K562 (cell line): Measurements from ENCODE around the gene DAGLA. TPM values are rescaled to one million over a fixed set of nuclear protein-coding genes. Genes with fewer than 3 reads are reported as not detected.

Experiments used
- ATAC-seq: fragments of 200-7000 bp; cut with Tn5 transposase; 3 replicates; pipeline ENCODE4 v1.9.1; 2020; ENCODE audit warnings: moderate library complexity
- BruUV-seq: library from RNA; stranded (reverse); fragments of 400-500 nt; replicated peaks from 2 replicates; lab custom pipeline; 2021; lab: Mats Ljungman, UMichigan
- CTCF ChIA-PET: fragments of 300-600 bp; formaldehyde crosslinking; extraction: SDS; loops from one replicate; lab custom pipeline; 2021; ENCODE audit warnings: low intra/inter-chr PET ratio; lab: Yijun Ruan, JAX
- POLR2A ChIA-PET: fragments of 300-600, 350-650 bp; sonication (Branson Sonifier 250); formaldehyde crosslinking; extraction: SDS; loops from one replicate; lab custom pipeline; 2021; ENCODE audit warnings: antibody characterized with exemption, inconsistent platforms; lab: Yijun Ruan, JAX
- DNase-seq, 4 experiments: peaks; one replicate each; pipeline versions ENCODE4 v3.0.0 to v3.0.0-alpha.2; 2011 to 2018; ENCODE audit warnings: low spot score in 3 of 4, mixed read lengths in 3 of 4; ENCODE audit errors: extremely low read depth in 1 of 4
- FAIRE-seq: peaks from 2 replicates; lab custom pipeline; 2011; peaks lifted over from hg19 to GRCh38; lab: Jason Lieb, UNC
- H2AFZ ChIP-seq: 2 replicates; pipeline ENCODE4 v1.6.0; 2011; ENCODE audit warnings: low read depth, low read length, control low read depth, inconsistent platforms
- H3K27ac ChIP-seq: fragments of 200-600 bp; 3 replicates; pipeline ENCODE4 v1.8.0; 2011; ENCODE audit warnings: low read depth, mild to moderate bottlenecking, control low read depth, inconsistent platforms, low read length, moderate library complexity, mixed read lengths; ENCODE audit errors: extremely low read depth
- H3K27me3 ChIP-seq, 2 experiments: fragments of 300-600 bp in 1 of 2; 2 replicates in 1 of 2; 3 replicates in 1 of 2; pipeline versions ENCODE4 v1.6.0 to v1.8.0; 2011; ENCODE audit warnings: inconsistent platforms in 2 of 2, low read length in 2 of 2, mild to moderate bottlenecking in 1 of 2, mixed read lengths in 1 of 2, moderate library complexity in 1 of 2; ENCODE audit not compliant: control insufficient read depth in 2 of 2, insufficient read depth in 2 of 2
- H3K36me3 ChIP-seq: fragments of 300-600 bp; 3 replicates; pipeline ENCODE4 v1.8.0; 2011; ENCODE audit warnings: mild to moderate bottlenecking, low read length, inconsistent platforms; ENCODE audit not compliant: control insufficient read depth, insufficient read depth
- H3K4me1 ChIP-seq, 2 experiments: fragments of 200-600 bp in 1 of 2; replicated peaks in 1 of 2; 2 replicates in 1 of 2; 3 replicates in 1 of 2; pipeline versions ENCODE4 v1.5.1 to v1.8.0; 2011; ENCODE audit warnings: inconsistent platforms in 2 of 2, low read length in 2 of 2, mild to moderate bottlenecking in 1 of 2, mixed read lengths in 1 of 2, moderate library complexity in 1 of 2; ENCODE audit not compliant: control insufficient read depth in 2 of 2, insufficient read depth in 2 of 2
- H3K4me2 ChIP-seq: 2 replicates; pipeline ENCODE4 v1.6.1; 2011; ENCODE audit warnings: low read length, control low read depth, inconsistent platforms, mixed read lengths; ENCODE audit not compliant: insufficient read depth
- H3K4me3 ChIP-seq: fragments of 200-600 bp; sonication (generic), shearing (Covaris generic); 2 replicates; pipeline ENCODE4 v1.5.1; 2016; ENCODE audit warnings: control low read depth, inconsistent platforms
- H3K79me2 ChIP-seq: fragments of 200-600 bp; 3 replicates; pipeline ENCODE4 v1.8.0; 2011; ENCODE audit warnings: low read length, inconsistent platforms; ENCODE audit not compliant: control insufficient read depth, insufficient read depth
- H3K9ac ChIP-seq, 2 experiments: 2 replicates each; pipeline versions ENCODE4 v1.6.0 to v1.6.1; 2011; ENCODE audit warnings: low read depth in 2 of 2, low read length in 2 of 2, control low read depth in 1 of 2, inconsistent platforms in 1 of 2, mild to moderate bottlenecking in 1 of 2, mixed read lengths in 1 of 2; ENCODE audit not compliant: insufficient read depth in 1 of 2
- H3K9me1 ChIP-seq: one replicate; pipeline ENCODE4 v1.6.0; 2011; ENCODE audit warnings: inconsistent platforms, mild to moderate bottlenecking, low read length, moderate library complexity; ENCODE audit not compliant: control insufficient read depth, insufficient read depth
- H3K9me3 ChIP-seq: replicated peaks from 2 replicates; pipeline ENCODE4 v1.5.1; 2011; ENCODE audit warnings: low read depth, low read length, inconsistent platforms; ENCODE audit not compliant: control insufficient read depth, insufficient read depth
- H4K20me1 ChIP-seq: replicated peaks from 2 replicates; pipeline ENCODE4 v1.6.1; 2011; ENCODE audit warnings: low read length, inconsistent platforms, mixed read lengths; ENCODE audit not compliant: control insufficient read depth, insufficient read depth
- BRD4 ChIP-seq: fragments of 200-600 bp; sonication (generic); IDR thresholded peaks from 2 replicates; pipeline ENCODE4 v1.6.1; 2017; ENCODE audit warnings: inconsistent platforms
- EP300 ChIP-seq: IDR thresholded peaks from 2 replicates; pipeline ENCODE4 v1.6.1; 2012; ENCODE audit warnings: low read length, improper control_type of control experiment
- FOXK1 ChIP-seq: sonication (generic); formaldehyde crosslinking; IDR thresholded peaks from 2 replicates; pipeline ENCODE4 v1.8.0; 2022; ENCODE audit warnings: missing genetic modification reagents, mild to moderate bottlenecking, borderline replicate concordance
- HMG20A ChIP-seq: fragments of 450-650 bp; formaldehyde crosslinking; conservative IDR thresholded peaks from 2 replicates; pipeline ENCODE4 v1.4.0; 2020; ENCODE audit warnings: mild to moderate bottlenecking, mixed read lengths
- JUN ChIP-seq, 2 experiments: sonication (generic) in 1 of 2; formaldehyde crosslinking in 1 of 2; IDR thresholded peaks; 2 replicates each; pipeline versions ENCODE4 v1.6.1 to v1.8.0; 2012 to 2022; ENCODE audit warnings: borderline replicate concordance in 2 of 2, mild to moderate bottlenecking in 2 of 2, improper control_type of control experiment in 1 of 2, low read depth in 1 of 2, low read length in 1 of 2, missing genetic modification reagents in 1 of 2
- NFATC3 ChIP-seq: fragments of 450-650 bp; IDR thresholded peaks from 2 replicates; pipeline ENCODE4 v1.6.1; 2017; ENCODE audit warnings: mild to moderate bottlenecking
- NFIC ChIP-seq: fragments of 450-650 bp; IDR thresholded peaks from 2 replicates; pipeline ENCODE4 v1.6.1; 2017; ENCODE audit warnings: mild to moderate bottlenecking, inconsistent platforms
- NRF1 ChIP-seq, 2 experiments: fragments of 450-650 bp; IDR thresholded peaks in 1 of 2; conservative IDR thresholded peaks in 1 of 2; 2 replicates each; pipeline ENCODE4 v1.6.1; 2014; ENCODE audit warnings: mild to moderate bottlenecking in 2 of 2
- PTRF ChIP-seq: fragments of 450-650 bp; IDR thresholded peaks from 2 replicates; pipeline ENCODE4 v1.6.1; 2016; ENCODE audit warnings: mild to moderate bottlenecking, missing genetic modification characterization, missing compliant biosample characterization
- SIX5 ChIP-seq, 2 experiments: IDR thresholded peaks; 2 replicates each; pipeline ENCODE4 v1.6.1; 2011; ENCODE audit warnings: low read length in 2 of 2, borderline replicate concordance in 1 of 2, low read depth in 1 of 2, mild to moderate bottlenecking in 1 of 2, moderate library complexity in 1 of 2; ENCODE audit not compliant: insufficient read depth in 1 of 2
- SMAD1 ChIP-seq: fragments of 150-350 bp; IDR thresholded peaks from 2 replicates; pipeline ENCODE4 v1.6.1; 2014; ENCODE audit warnings: low read length, low read depth; ENCODE audit not compliant: partially characterized antibody
- SREBF2 ChIP-seq: sonication (generic); formaldehyde crosslinking; IDR thresholded peaks from 2 replicates; pipeline ENCODE4 v1.4.0; 2020; ENCODE audit warnings: mild to moderate bottlenecking, missing genetic modification reagents
- TCF3 ChIP-seq: sonication (generic); formaldehyde crosslinking; IDR thresholded peaks from 2 replicates; pipeline ENCODE4 v1.4.0; 2020; ENCODE audit warnings: mild to moderate bottlenecking, missing genetic modification reagents
- ZBTB1 ChIP-seq: sonication (generic); formaldehyde crosslinking; IDR thresholded peaks from 2 replicates; pipeline ENCODE4 v1.8.1; 2023; ENCODE audit warnings: missing genetic modification reagents, low read depth, mild to moderate bottlenecking, borderline replicate concordance
- ZNF24 ChIP-seq: fragments of 450-650 bp; IDR thresholded peaks from 2 replicates; pipeline ENCODE4 v1.6.1; 2016
- ZSCAN32 ChIP-seq: fragments of 450-650 bp; formaldehyde crosslinking; IDR thresholded peaks from 2 replicates; pipeline ENCODE4 v1.4.0; 2020; ENCODE audit warnings: mild to moderate bottlenecking, moderate library complexity
- WGBS: fragments of 100-300 bp; shearing (Covaris generic); methylation state at CpG from one replicate; pipeline ENCODE4 v1.1.6; 2016; ENCODE audit warnings: low coverage, mixed read lengths; ENCODE audit not compliant: insufficient coverage; ENCODE audit errors: missing lambda C conversion rate; 5-methylcytosine and 5-hydroxymethylcytosine counted together
- in situ Hi-C: fragments of 300-500 bp; cut with MboI; formaldehyde crosslinking; loops from 4 replicates; pipeline ENCODE4 v1.15.0; 2018; ENCODE audit warnings: inconsistent platforms, mixed read lengths
- intact Hi-C: fragments of 100-400 bp; cut with micrococcal nuclease; formaldehyde crosslinking; loops from 2 replicates; pipeline ENCODE4 v1.14.2; 2022
- polyA plus RNA-seq, 8 experiments: library from polyadenylated mRNA; depleted of rRNA in 4 of 8; stranded (reverse) in 5 of 8; unstranded in 3 of 8; fragments of >200 nt; fragmentation: Nextera tagmentation in 2 of 8; fragmentation: Illumina TruSeq in 1 of 8; extraction: Ambion mirVana in 2 of 8; extraction: Trizol in 1 of 8; gene quantifications; 2 replicates each; pipeline versions ENCODE4 v1.2.1 to v1.2.3, GENCODE V29; 2011 to 2014; ENCODE audit warnings: inconsistent platforms in 1 of 8, missing spikeins in 1 of 8
- total RNA-seq, 7 experiments: library from RNA; depleted of rRNA in 6 of 7; stranded (reverse); fragments of >200 nt in 6 of 7; fragmentation: Illumina TruSeq in 2 of 7; extraction: Trizol in 2 of 7; gene quantifications; 2 replicates each; pipeline versions ENCODE4 v1.2.1 to v1.2.3, GENCODE V29; 2011 to 2021; ENCODE audit warnings: low replicate concordance in 1 of 7
- TF ChIP-seq, protein P1 (sequence below): fragments of 450-650 bp; formaldehyde crosslinking; IDR thresholded peaks from 2 replicates; pipeline ENCODE4 v1.4.0; 2020; ENCODE audit warnings: mild to moderate bottlenecking
- TF ChIP-seq, protein P2 (sequence below): sonication (generic); formaldehyde crosslinking; IDR thresholded peaks from 2 replicates; pipeline ENCODE4 v1.8.0; 2022; ENCODE audit warnings: missing genetic modification reagents, mild to moderate bottlenecking, moderate library complexity, borderline replicate concordance

The DAGLA gene
- total and polyA plus RNA-seq, 9 of the 15 experiments (the other 6 are each of a cell fraction or from before 2014, with no cell fraction given), result 0.03 to 0.16 (median 0.04) TPM; not detected in 4

DNA sequence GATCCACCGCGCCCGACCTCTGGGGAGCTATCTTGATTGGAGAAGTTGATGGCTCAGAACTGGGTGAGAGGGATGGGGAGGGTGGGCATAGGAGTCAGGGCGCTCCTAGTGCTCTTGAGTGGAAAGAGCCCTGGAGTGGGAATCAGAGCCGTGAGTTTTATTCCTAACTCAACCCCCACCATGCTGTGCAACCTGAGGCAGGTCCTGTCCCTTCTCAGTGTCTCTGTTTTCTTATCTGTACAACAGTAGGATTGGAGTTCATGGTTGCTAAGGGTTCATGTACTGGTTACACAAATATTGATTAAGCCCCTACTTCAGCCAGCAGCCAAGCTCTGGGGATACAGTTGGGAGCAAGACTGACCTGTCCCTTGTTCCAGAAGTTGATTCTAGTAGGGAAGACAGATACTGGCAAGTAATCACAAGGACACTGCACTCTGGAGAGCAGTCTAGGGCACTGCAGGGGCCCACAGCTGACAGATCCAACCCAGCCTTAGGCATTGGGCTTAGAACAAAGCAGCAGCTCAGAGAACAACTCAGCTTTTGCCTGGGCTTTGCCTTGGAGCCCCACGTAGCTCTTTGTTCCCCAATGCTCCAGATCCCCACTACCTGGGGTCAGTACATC lies 12.4 kb upstream of the DAGLA start (continued):
- TF ChIP-seq SMAD1 (no peak), NRF1 (conservative IDR thresholded peaks at IDR 0.05 in 1 of 2, IDR thresholded peaks at IDR 0.05 in 1 of 2) (no peak)

DNA sequence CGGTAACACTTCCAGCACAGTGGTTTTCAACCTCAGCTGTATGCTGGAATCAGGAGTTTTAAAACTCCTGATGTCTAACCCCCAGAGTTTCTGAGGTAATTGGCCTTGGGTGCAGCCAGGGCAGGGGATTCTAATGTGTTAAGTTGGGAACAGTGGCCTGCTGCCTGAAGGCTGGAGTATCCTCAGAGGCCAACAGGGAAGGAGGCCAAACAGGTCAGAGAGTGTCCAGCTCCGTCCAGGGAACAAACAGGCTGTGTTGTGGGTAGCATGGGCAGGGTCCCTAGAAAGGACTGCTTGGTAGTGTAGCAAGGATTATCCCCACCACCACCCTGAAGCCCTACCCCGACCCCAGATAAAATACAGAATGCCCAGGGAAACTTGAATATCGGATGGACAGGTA lies 10.8 kb upstream of the DAGLA start:
- no peak overlapping the region for H3K4me3 ChIP-seq
- no peaks in the 10 kb centered on the region for H3K4me1 ChIP-seq
- no peak overlapping the region for H3K4me2 ChIP-seq
- H3K79me2 ChIP-seq, result no peaks in the 10 kb centered on the region
- H4K20me1 ChIP-seq, result peaks cover 3% of the 10 kb centered on the region; the same call in 1 of the 2 replicates
- H3K9ac ChIP-seq, result no peak overlapping the region
- TF ChIP-seq ZNF24 (no peak), NFIC (no peak), SIX5 (IDR thresholded peaks at IDR 0.05; ENCODE audit: borderline replicate concordance in 1 of 2, insufficient read depth in 1 of 2, low read depth in 1 of 2, low read length in 2 of 2) (no peak), PTRF (tag) (no peak), ZSCAN32 (no peak), ZBTB1 (no peak), EP300 (no peak), FOXK1 (CRISPR knock-in tag) (no peak), JUN (IDR thresholded peaks at IDR 0.05; ENCODE audit: borderline replicate concordance, low read depth, low read length) (no peak), JUN (CRISPR knock-in tag; IDR thresholded peaks at IDR 0.05; ENCODE audit: borderline replicate concordance) (no peak), HMG20A (CRISPR knock-in tag) (no peak), BRD4 (no peak), SREBF2 (CRISPR knock-in tag) (no peak), TCF3 (CRISPR knock-in tag) (no peak), NFATC3 (no peak)
- TF ChIP-seq, protein P1, sequence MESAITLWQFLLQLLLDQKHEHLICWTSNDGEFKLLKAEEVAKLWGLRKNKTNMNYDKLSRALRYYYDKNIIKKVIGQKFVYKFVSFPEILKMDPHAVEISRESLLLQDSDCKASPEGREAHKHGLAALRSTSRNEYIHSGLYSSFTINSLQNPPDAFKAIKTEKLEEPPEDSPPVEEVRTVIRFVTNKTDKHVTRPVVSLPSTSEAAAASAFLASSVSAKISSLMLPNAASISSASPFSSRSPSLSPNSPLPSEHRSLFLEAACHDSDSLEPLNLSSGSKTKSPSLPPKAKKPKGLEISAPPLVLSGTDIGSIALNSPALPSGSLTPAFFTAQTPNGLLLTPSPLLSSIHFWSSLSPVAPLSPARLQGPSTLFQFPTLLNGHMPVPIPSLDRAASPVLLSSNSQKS (CRISPR knock-in tag), result no peak
- TF ChIP-seq, protein P2, sequence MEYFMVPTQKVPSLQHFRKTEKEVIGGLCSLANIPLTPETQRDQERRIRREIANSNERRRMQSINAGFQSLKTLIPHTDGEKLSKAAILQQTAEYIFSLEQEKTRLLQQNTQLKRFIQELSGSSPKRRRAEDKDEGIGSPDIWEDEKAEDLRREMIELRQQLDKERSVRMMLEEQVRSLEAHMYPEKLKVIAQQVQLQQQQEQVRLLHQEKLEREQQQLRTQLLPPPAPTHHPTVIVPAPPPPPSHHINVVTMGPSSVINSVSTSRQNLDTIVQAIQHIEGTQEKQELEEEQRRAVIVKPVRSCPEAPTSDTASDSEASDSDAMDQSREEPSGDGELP (CRISPR knock-in tag), result no peak
- no TSS peak for BruUV-seq
- ChIA-PET POLR2A (interaction anchor here (0.6 kb wide), 1 partner anchor 160 kb away, joined by 3 read pairs; no protein-coding TSS in a partner anchor), CTCF (no interaction called here)
- WGBS, result 2% methylated on average over 4 of the region's 4 CpGs
- no peak for FAIRE-seq
- H2AFZ ChIP-seq, result no peak overlapping the region
- in situ Hi-C loops (no loop called here), intact Hi-C loops (no loop called here)
- no peaks in the 10 kb centered on the region; the same call in 1 of the 2 replicates for H3K9me3 ChIP-seq
- ATAC-seq, result no peak
- peaks cover 21 to 42% of the 10 kb centered on the region in 2 experiments for H3K27me3 ChIP-seq
- no peaks in the 10 kb centered on the region for H3K36me3 ChIP-seq
- H3K9me1 ChIP-seq, result no peaks in the 10 kb centered on the region
- DNase-seq, result no peak
- no peak overlapping the region for H3K27ac ChIP-seq
